T-cell (primary cell): ENCODE results near the gene MYO5C. TPM values are rescaled to one million over a fixed set of nuclear protein-coding genes. Genes with fewer than 3 reads are reported as not detected.
A peak's percentile ranks its signal among the peaks of the same experiment; 100 is the strongest.

Experiments used
- ATAC-seq, 4 experiments: fragments of 200-7000 bp in 3 of 4; fragments of 150-1000 bp in 1 of 4; cut with Tn5 transposase; replicated peaks in 1 of 4; 1 replicate in 3 of 4; 2 replicates in 1 of 4; pipeline ENCODE4 v1.10.0; 2021; ENCODE audit warnings: moderate library complexity in 3 of 4, mild to moderate bottlenecking in 2 of 4, moderate number of reproducible peaks in 1 of 4
- CTCF ChIA-PET, 2 donors: fragments of 300-600 bp; sonication (Branson Sonifier 250); formaldehyde crosslinking; loops; one replicate each; lab custom pipeline; 2022; ENCODE audit warnings: antibody characterized with exemption in 2 of 2; lab: Charles Lee
- POLR2A ChIA-PET, 2 donors: fragments of 300-600 bp; sonication (Branson Sonifier 250); formaldehyde crosslinking; loops; one replicate each; lab custom pipeline; 2022; ENCODE audit warnings: antibody characterized with exemption in 2 of 2; lab: Charles Lee
- DNase-seq, 35 experiments: peaks; one replicate each; pipeline versions ENCODE4 v3.0.0 to v3.0.0-alpha.2; 2013 to 2023
- H3K27ac ChIP-seq: one replicate; pipeline ENCODE4 v1.5.1; 2013; ENCODE audit warnings: low read length
- H3K27me3 ChIP-seq, 2 experiments: replicated peaks in 1 of 2; 1 replicate in 1 of 2; 2 replicates in 1 of 2; pipeline versions ENCODE4 v1.6.1 to v1.7.0; 2013; ENCODE audit warnings: low read length in 1 of 2, mixed read lengths in 1 of 2; ENCODE audit not compliant: control insufficient read depth in 2 of 2, insufficient read depth in 2 of 2; ENCODE audit errors: extremely low read depth in 1 of 2
- H3K36me3 ChIP-seq, 2 donors: 1 replicate in 1 of 2; 2 replicates in 1 of 2; pipeline versions ENCODE4 v1.6.1 to v1.7.0; 2013; ENCODE audit warnings: low read length in 1 of 2; ENCODE audit not compliant: control insufficient read depth in 2 of 2, insufficient read depth in 1 of 2; ENCODE audit errors: extremely low read depth in 1 of 2
- H3K4me1 ChIP-seq, 2 experiments: 1 replicate in 1 of 2; 2 replicates in 1 of 2; pipeline versions ENCODE4 v1.6.1 to v1.7.0; 2013; ENCODE audit warnings: low read length in 2 of 2, mixed read lengths in 1 of 2; ENCODE audit not compliant: insufficient read depth in 2 of 2, control insufficient read depth in 1 of 2; ENCODE audit errors: extremely low read depth in 1 of 2
- H3K4me3 ChIP-seq, 2 donors: 1 replicate in 1 of 2; 2 replicates in 1 of 2; pipeline versions ENCODE4 v1.5.1 to v1.7.0; 2013; ENCODE audit warnings: mild to moderate bottlenecking in 2 of 2, low read length in 1 of 2, moderate library complexity in 1 of 2; ENCODE audit not compliant: control insufficient read depth in 1 of 2; ENCODE audit errors: extremely low read depth in 1 of 2
- H3K9me3 ChIP-seq: 2 replicates; pipeline ENCODE4 v1.7.0; 2013
- H3K27ac Mint-ChIP-seq, 2 donors: one replicate each; pipeline ENCODE4 v1.8.0; 2020 to 2021; ENCODE audit warnings: mild to moderate bottlenecking in 2 of 2, mixed read lengths in 2 of 2
- H3K27me3 Mint-ChIP-seq, 2 donors: one replicate each; pipeline ENCODE4 v1.8.0; 2021 to 2022; ENCODE audit warnings: mixed read lengths in 2 of 2
- H3K36me3 Mint-ChIP-seq: one replicate; pipeline ENCODE4 v1.8.0; 2021; ENCODE audit warnings: mixed read lengths
- H3K4me1 Mint-ChIP-seq, 3 donors: one replicate each; pipeline ENCODE4 v1.8.0; 2020 to 2022; ENCODE audit warnings: mixed read lengths in 3 of 3, mild to moderate bottlenecking in 1 of 3
- H3K4me3 Mint-ChIP-seq, 3 donors: one replicate each; pipeline ENCODE4 v1.8.0; 2020 to 2022; ENCODE audit warnings: mild to moderate bottlenecking in 3 of 3, mixed read lengths in 3 of 3, moderate library complexity in 3 of 3
- H3K9me3 Mint-ChIP-seq, 3 donors: one replicate each; pipeline ENCODE4 v1.8.0; 2020 to 2022; ENCODE audit warnings: mixed read lengths in 3 of 3
- WGBS: methylation state at CpG from one replicate; pipeline ENCODE4 v1.1.5; 2013; ENCODE audit warnings: missing lambda C conversion rate; ENCODE audit not compliant: insufficient coverage; 5-methylcytosine and 5-hydroxymethylcytosine counted together
- total RNA-seq, 35 experiments: library from RNA in 6 of 35; stranded (reverse) in 6 of 35; fragments of 120-200 nt in 1 of 35; gene quantifications; one replicate each; pipeline versions ENCODE4 v1.2.1 to v1.2.4 and lab custom pipeline; 2013 to 2026

MYO5C gene
- total RNA-seq, 5 donors from 2014 or later (not counting 1 experiment from before 2014, with no cell fraction given) = 0.33 to 0.73 (median 0.53) TPM

- CTCF ChIA-PET = interaction anchor here in 1 of 2 donors (0.9 to 5.6 kb wide), 2 partner anchors 9 to 475 kb away, joined by 3 to 40 read pairs; no protein-coding TSS in a partner anchor
- Histone ChIP-seq H3K4me1 (peaks cover 23 to 41% of the 10 kb centered on the region in 2 experiments), H3K27ac (no peak overlapping the region), H3K9me3 (no peaks in the 10 kb centered on the region), H3K36me3 (no peaks in the 10 kb centered on the region), H3K27me3 (no peaks in the 10 kb centered on the region), H3K4me3 (no peak overlapping the region)
- Mint-ChIP-seq H3K4me1 (peaks cover 44 to 56% (median 48%) of the 10 kb centered on the region in 3 donors), H3K36me3 (no peaks in the 10 kb centered on the region), H3K4me3 (no peak overlapping the region), H3K27me3 (no peaks in the 10 kb centered on the region), H3K9me3 (no peaks in the 10 kb centered on the region), H3K27ac (no peak overlapping the region)
- ATAC-seq = no peak
- POLR2A ChIA-PET = no interaction called here
- WGBS = no CpG with 5 or more reads among the region's 4 CpGs
- DNase-seq = no peak
Observed at GRCh38 chr15:52259503-52259902, 36.1 kb downstream of the MYO5C start.

DNA sequence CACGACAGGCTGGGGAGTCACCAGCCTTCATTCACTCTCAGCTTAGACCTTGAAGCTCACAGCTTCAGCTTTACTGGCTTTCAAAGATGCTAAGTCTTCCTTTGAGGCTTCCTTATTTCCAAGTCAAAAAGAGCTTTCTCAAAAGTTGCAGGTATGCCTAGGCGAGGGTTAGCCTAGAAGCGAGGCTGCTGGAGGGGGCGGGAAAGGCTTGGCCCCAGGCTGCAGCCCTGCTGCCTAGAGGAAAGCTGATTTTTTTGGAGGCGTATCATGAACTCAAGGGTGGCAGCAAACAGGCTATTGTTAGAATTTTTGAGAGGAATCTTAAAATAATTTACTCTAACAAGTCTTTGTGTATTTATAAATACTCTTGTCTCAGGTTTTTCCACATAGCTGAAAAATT is 37.1 kb downstream of the MYO5C start:
- CTCF ChIA-PET = interaction anchor here (0.6 to 5.6 kb wide), 5 partner anchors 36 to 477 kb away, joined by 3 to 40 read pairs (median 3); no protein-coding TSS in a partner anchor
- Histone ChIP-seq H3K27ac (no peak overlapping the region), H3K36me3 (no peaks in the 10 kb centered on the region), H3K27me3 (no peaks in the 10 kb centered on the region), H3K9me3 (no peaks in the 10 kb centered on the region), H3K4me1 (peaks cover 23 to 34% of the 10 kb centered on the region in 2 experiments), H3K4me3 (no peak overlapping the region)
- 98% methylated on average over 4 of the region's 5 CpGs for WGBS
- Mint-ChIP-seq H3K27me3 (no peaks in the 10 kb centered on the region), H3K36me3 (no peaks in the 10 kb centered on the region), H3K4me1 (peaks cover 37 to 49% (median 37%) of the 10 kb centered on the region in 3 donors), H3K27ac (no peak overlapping the region), H3K9me3 (no peaks in the 10 kb centered on the region), H3K4me3 (no peak overlapping the region)
- POLR2A ChIA-PET = interaction anchor here (0.5 to 0.6 kb wide), 3 partner anchors 307 to 428 kb away, joined by 3 read pairs; no protein-coding TSS in a partner anchor
- no peak for ATAC-seq
- no peak for DNase-seq

GRCh38 chr15:52257734-52258062 is 37.9 kb downstream of the MYO5C start:
- Mint-ChIP-seq H3K27me3 (no peaks in the 10 kb centered on the region), H3K4me3 (no peak overlapping the region), H3K36me3 (no peaks in the 10 kb centered on the region), H3K9me3 (no peaks in the 10 kb centered on the region), H3K27ac (peak overlapping the region in 1 of 2 donors; percentile 34), H3K4me1 (peaks cover 30 to 43% (median 32%) of the 10 kb centered on the region in 3 donors)
- Histone ChIP-seq H3K27ac (no peak overlapping the region), H3K4me1 (peaks cover 20 to 28% of the 10 kb centered on the region in 2 experiments), H3K9me3 (no peaks in the 10 kb centered on the region), H3K27me3 (no peaks in the 10 kb centered on the region), H3K36me3 (no peaks in the 10 kb centered on the region), H3K4me3 (no peak overlapping the region)
- no peak for ATAC-seq
- no peak for DNase-seq
- 100% methylated on average over 5 of the region's 5 CpGs for WGBS
- ChIA-PET CTCF (interaction anchor here (0.6 to 5.6 kb wide), 5 partner anchors 50 to 478 kb away, joined by 3 to 40 read pairs (median 3); no protein-coding TSS in a partner anchor), POLR2A (interaction anchor here (0.6 kb wide), 3 partner anchors 66 to 414 kb away, joined by 3 to 8 read pairs (median 4); no protein-coding TSS in a partner anchor)

DNA sequence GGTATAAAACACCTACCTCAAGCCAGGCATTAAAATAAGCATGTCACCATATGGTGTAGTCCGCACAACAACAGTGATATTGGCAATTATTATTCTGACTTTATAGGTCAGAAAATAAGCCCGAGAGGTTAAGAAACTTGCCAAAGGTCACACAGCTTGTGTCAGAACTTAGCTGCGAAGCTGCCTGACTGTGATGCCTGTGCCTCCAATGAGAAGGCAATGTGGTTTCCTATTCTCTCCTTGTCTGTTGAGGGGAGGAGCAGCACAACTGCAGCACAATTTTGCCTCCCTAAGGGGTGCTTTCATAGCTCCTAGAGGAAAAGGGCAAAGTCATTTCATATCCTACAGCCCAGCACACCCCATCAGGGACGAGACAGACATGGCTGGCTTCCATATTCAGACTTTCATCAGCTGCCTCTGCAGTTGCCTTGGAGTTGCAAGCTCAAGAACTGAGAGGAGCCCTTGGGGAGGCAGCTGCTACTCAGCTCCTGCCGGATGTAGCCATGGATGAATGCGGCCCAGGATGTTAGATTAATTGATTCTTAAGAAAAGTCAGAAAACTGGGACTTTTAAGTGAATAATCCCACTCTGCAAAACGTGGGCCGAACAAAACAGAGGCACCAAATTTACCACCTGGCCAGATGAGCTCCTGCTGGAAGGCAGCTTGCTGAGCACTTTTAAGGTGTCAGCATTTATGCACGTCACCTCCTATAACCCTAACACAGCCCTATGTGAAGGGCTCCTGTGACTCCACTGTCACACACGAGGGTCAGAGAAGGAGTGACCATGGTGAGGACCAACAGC is 38.5 kb downstream of the MYO5C start:
- POLR2A ChIA-PET = interaction anchor here (0.6 to 0.8 kb wide), 4 partner anchors 67 to 479 kb away, joined by 4 to 8 read pairs (median 4); no protein-coding TSS in a partner anchor
- H3K9me3 ChIP-seq = no peaks in the 10 kb centered on the region
- H3K27ac ChIP-seq = no peak overlapping the region
- no peaks in the 10 kb centered on the region for H3K9me3 Mint-ChIP-seq
- H3K4me1 ChIP-seq = peaks cover 14 to 22% of the 10 kb centered on the region in 2 experiments
- no peaks in the 10 kb centered on the region for H3K36me3 Mint-ChIP-seq
- H3K4me3 ChIP-seq = no peak overlapping the region
- peak overlapping the region; percentile 46 to 58 for H3K27ac Mint-ChIP-seq
- DNase-seq (peak in 1 of 35 experiments; percentile 24), ATAC-seq (peak in 2 of 4 experiments; percentile 18 to 42)
- H3K27me3 Mint-ChIP-seq = no peaks in the 10 kb centered on the region
- H3K4me3 Mint-ChIP-seq = peak overlapping the region in 2 of 3 donors; percentile 45 to 60
- no peaks in the 10 kb centered on the region for H3K27me3 ChIP-seq
- no peaks in the 10 kb centered on the region for H3K36me3 ChIP-seq
- CTCF ChIA-PET = interaction anchor here (0.6 to 5.6 kb wide), 20 partner anchors 13 to 1540 kb away, joined by 3 to 40 read pairs (median 3); no protein-coding TSS in a partner anchor
- peaks cover 24 to 39% (median 28%) of the 10 kb centered on the region in 3 donors for H3K4me1 Mint-ChIP-seq
- 53% methylated on average over 4 of the region's 10 CpGs for WGBS

GRCh38 chr15:52256366-52256765 is 39.2 kb downstream of the MYO5C start:
- Mint-ChIP-seq H3K4me3 (peak overlapping the region; percentile 45 to 60 (median 58)), H3K36me3 (no peaks in the 10 kb centered on the region), H3K27ac (peak overlapping the region in 1 of 2 donors; percentile 67), H3K27me3 (no peaks in the 10 kb centered on the region), H3K9me3 (no peaks in the 10 kb centered on the region), H3K4me1 (peaks cover 16 to 31% (median 20%) of the 10 kb centered on the region in 3 donors)
- no peak overlapping the region for H3K27ac ChIP-seq
- peak; percentile 74 to 87 (median 80) for ATAC-seq
- WGBS = 0% methylated on average over 8 of the region's 10 CpGs
- H3K4me1 ChIP-seq = peaks cover 7 to 14% of the 10 kb centered on the region in 2 experiments
- no peaks in the 10 kb centered on the region for H3K9me3 ChIP-seq
- DNase-seq = peak; percentile 44 to 89 (median 67)
- H3K36me3 ChIP-seq = no peaks in the 10 kb centered on the region
- ChIA-PET CTCF (interaction anchor here (0.6 to 5.6 kb wide), 17 partner anchors 14 to 1463 kb away, joined by 3 to 40 read pairs (median 3); no protein-coding TSS in a partner anchor), POLR2A (interaction anchor here (0.6 to 0.8 kb wide), 2 partner anchors 475 to 479 kb away, joined by 4 to 5 read pairs; no protein-coding TSS in a partner anchor)
- H3K4me3 ChIP-seq = peak overlapping the region in 1 of 2 donors; percentile 26
- H3K27me3 ChIP-seq = no peaks in the 10 kb centered on the region

- H3K27ac Mint-ChIP-seq = no peak overlapping the region
- H3K4me1 Mint-ChIP-seq = peaks cover 12 to 28% (median 18%) of the 10 kb centered on the region in 3 donors
Observed at GRCh38 chr15:52255935-52256334, 39.7 kb downstream of the MYO5C start.

More at GRCh38 chr15:52255935-52256334, 39.7 kb downstream of the MYO5C start:
- POLR2A ChIA-PET = no interaction called here
- DNase-seq (no peak), ATAC-seq (peak in 1 of 4 experiments; percentile 14)
- no peaks in the 10 kb centered on the region for H3K27me3 Mint-ChIP-seq
- Histone ChIP-seq H3K27ac (no peak overlapping the region), H3K27me3 (no peaks in the 10 kb centered on the region), H3K36me3 (no peaks in the 10 kb centered on the region), H3K9me3 (no peaks in the 10 kb centered on the region), H3K4me3 (no peak overlapping the region), H3K4me1 (peaks cover 7 to 10% of the 10 kb centered on the region in 2 experiments)
- H3K36me3 Mint-ChIP-seq = no peaks in the 10 kb centered on the region
- H3K4me3 Mint-ChIP-seq = peak overlapping the region in 1 of 3 donors; percentile 60
- CTCF ChIA-PET = interaction anchor here (1.0 to 5.6 kb wide), 6 partner anchors 14 to 479 kb away, joined by 3 to 40 read pairs (median 4); no protein-coding TSS in a partner anchor
- 69% methylated on average over 5 of the region's 6 CpGs for WGBS
- no peaks in the 10 kb centered on the region for H3K9me3 Mint-ChIP-seq
